GM19023 (cell line): ENCODE results near the gene TMCC1.
"Not testable (repeated sequence)": the region's sequence is repeated elsewhere in the genome, so short reads cannot be mapped to it uniquely, and the experiment has no call there.

ENCODE experiments used
- ATAC-seq: cut with Tn5 transposase; IDR thresholded peaks from one replicate; pipeline ENCODE4 v1.9.1; 2021; ENCODE audit warnings: mild to moderate bottlenecking, moderate library complexity; ENCODE audit not compliant: unreplicated experiment

TMCC1 gene

DNA sequence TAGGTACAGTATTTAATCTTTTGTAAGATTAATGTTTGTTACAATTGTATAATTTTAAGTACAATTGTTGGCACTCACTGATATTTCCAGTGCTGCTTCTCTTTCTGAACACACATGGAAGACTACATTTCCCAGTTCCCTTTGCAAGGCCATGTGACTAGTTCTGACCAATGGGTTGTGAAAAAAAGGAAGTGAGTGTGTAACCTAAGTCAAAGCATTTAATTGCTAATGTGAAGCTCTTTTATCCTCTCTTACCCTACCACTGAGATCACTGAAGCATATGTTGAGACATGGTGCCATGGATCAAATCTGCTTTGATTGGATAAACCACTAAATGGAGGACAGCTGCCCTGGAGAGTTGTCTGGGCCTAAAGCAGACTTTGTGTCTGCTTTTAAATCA lies 203.1 kb downstream of the TMCC1 start:
- ATAC-seq, result peak; percentile 72

GRCh38 chr3:129689036-129689435 lies 204.5 kb downstream of the TMCC1 start:
- no peak for ATAC-seq

DNA sequence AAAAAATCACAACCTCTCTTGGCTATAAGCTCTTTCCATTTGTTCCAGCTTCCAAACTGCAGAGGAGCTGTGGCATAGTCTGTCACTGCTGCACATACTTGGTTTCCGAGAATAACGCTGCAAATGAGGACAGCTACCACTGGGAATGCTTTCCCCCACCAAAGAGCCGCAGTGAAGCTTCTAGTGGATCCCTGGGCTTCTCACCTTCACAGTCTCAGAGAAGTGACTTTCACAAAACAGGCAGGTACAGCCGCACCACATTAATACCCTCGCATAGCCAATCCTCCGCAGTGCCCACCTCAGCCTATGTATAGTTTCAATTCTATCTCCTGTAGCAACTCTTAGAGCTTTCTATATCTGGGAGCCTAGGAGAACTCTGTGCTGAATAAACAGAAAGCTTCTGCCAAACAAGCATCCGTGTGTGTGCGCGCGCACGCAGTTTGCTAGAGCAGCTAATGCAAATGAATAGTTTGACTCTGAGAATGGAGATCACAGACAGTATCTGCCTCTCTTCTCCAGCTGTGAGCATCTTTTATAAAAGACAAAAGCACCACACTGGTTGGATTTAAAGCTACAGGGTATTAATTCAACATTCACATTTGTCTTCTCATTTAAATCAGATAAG lies 205.1 kb downstream of the TMCC1 start:
- no peak for ATAC-seq

DNA sequence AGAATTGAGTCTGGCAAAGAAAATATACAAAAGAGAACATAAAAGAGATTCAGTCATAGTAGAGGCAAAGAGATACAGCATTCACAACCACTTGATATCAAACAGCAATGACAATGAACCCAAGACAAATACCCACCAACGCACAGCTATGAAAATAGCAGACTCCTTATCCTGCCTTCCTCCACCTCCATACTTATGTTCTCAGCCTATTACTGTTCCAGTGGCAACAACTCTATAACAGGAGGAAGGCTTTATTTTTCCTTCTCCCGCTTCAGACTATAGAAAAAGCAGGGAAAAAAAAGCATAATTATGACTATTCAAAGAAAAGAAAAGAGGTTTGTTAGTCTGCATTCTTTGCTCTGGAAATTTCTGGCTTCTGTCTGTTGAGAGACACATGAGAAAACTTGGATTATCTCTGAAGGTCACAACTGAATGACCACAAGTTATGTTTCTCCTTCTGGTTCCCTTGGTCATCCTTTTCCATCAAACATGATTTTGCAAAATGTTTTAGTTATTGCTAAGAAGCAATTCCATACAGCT lies 205.9 kb downstream of the TMCC1 start:
- no peak for ATAC-seq

DNA sequence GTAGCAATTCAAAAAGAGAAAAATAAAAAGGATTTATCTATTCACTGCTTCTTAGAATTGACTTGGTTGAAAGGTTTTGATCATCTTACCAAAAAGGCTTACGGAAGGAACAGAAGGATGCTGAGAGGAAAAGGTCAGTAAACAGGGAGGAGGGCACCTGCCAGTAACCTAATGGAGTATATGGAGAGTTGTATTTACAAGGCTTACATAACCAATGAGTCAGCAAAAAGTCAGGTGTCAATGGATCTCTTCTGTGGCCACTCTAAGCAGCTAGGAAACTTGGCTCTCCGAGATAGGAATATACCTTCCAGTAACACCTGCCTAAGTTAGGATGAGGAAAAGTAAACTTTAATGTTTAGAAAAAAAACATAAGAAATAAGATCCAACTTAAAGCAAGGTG lies 206.6 kb downstream of the TMCC1 start:
- ATAC-seq, result no peak

GRCh38 chr3:129684270-129684669 lies 209.2 kb downstream of the TMCC1 start:
- no peak for ATAC-seq

DNA sequence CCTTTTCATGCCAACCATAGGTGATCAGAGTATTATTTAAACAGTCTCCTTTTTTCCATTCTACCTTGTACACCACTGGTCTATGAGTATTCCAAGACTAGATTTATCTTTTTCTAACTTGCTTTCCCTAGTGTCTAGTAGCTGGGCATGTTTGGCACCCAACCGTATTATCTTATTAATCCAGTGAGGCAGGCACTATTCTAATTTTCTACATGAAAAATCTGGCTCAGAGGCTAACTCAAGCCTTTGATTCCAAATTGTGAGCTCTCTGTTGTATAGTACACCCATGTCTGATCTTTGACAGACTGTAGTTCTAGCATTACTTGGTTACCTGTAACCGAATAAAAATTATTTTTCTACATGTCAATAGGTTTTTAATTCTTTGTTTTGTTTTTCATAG lies 210.3 kb downstream of the TMCC1 start:
- ATAC-seq, result no peak

DNA sequence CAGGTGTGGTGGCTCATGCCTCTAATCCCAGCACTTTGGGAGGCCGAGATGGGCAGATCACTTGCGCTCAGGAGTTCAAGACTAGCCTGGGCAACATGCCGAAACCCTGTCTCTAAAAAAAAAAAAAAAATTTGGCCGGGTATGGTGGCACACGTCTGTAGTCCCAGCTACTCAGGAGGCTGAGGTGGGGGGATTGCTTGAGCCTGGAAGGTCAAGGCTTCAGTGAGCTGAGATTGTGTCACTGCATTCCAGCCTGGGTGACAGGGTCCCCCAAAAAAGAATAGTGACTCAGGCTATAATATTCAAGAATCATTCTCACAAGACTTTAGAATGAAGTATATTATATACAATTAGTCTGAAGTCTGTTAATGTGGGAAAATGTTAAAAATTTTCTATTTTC lies 216.5 kb downstream of the TMCC1 start:
- ATAC-seq, result no peak

DNA sequence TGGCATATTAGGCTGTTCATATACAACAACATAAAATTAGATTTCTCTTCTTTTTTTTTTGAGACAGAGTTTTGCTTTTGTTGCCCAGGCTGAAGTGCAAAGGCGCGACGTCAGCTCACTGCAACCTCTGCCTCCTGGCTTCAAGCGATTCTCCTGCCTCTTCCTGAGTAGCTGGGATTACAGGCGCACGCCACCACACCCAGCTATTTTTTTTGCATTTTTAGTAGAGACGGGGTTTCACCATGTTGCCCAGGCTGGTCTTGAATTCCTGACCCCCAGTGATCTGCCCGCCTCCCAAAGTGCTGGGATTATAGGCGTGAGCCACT lies 218.8 kb downstream of the TMCC1 start:
- not testable (repeated sequence) for ATAC-seq

DNA sequence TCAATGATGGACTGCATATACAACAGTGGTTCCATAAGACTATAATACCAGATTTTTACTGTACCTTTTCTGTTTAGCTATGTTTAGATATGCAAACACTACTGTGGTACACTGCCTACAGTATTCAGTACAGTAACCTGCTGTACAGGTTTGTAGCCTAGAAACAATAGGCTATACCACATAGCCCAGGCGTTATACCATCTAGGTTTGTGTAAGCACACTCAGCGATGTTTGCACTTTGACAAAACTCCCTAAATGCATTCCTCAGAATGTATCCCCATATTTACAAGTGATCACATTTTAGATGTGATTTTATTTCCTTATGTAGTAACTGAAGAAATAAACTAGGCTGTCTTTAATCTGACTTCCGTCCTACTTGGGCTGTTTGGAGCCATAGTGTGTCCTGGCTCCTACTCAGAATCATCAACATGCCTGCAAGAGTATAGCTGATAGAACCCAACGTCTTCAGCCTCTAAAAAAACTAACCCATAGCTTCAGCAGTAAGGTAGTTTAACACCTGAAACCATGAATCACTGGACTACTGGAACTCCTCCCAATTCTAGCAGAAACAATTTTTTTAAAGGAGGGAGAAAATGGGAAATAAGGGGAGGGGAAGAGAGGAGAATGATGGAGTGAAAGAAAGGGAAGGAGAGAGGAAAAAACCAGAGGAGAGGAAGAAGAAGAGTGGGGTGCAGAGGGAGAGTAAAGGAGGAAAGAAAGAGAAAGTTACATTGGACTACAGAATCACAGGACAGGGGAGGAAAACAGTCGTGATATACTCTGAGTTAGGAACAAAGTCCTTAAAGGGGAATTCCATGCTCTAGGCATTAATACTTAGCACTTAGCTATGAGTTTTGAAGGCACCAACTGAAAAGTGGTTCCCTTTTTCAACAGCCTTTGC lies 219.4 kb downstream of the TMCC1 start:
- ATAC-seq, result no peak

DNA sequence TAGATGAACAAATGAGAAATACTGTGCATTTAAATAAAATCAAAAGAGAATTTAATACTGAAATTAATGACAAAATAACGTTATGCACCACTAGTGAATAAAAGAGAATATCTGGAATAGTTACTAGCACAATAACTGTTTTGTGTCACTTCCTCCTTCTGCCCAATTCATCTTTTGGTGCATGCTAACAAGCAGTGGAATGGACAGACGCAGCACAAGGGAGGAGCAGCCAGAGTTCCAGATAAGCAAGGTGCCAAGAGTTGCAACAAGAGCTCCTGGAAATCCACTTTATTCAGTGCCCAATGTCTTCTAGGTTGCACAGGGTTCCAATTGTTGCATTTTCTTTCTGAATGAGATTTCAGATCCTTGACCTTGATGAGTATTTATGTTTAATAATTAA lies 220.5 kb downstream of the TMCC1 start:
- ATAC-seq, result no peak

GRCh38 chr3:129672412-129672811 lies 221.1 kb downstream of the TMCC1 start:
- ATAC-seq, result peak; percentile 73

GRCh38 chr3:129665024-129665768 lies 228.3 kb downstream of the TMCC1 start:
- ATAC-seq, result no peak

GRCh38 chr3:129663930-129664646 lies 229.4 kb downstream of the TMCC1 start:
- no peak for ATAC-seq

GRCh38 chr3:129663045-129663446 lies 230.5 kb downstream of the TMCC1 start:
- ATAC-seq, result no peak

DNA sequence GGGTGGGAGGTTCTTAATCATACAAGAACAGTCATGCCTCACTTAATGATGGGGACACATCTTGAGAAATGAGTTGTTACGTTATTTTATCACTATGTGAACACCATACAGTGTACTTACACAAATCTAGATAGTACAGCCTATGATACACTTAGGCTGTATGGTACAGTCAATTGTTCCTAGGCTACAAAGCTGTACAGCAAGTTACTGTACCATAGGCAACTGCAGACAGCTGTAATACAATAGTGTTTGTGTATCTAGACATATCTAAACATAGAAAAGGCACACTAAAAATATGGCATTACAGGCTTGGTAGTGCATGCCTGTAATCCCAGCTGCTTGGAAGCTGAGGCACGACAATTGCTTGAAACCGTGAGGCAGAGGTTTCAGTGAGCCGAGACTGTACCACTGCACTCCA lies 231.3 kb downstream of the TMCC1 start:
- no peak for ATAC-seq

DNA sequence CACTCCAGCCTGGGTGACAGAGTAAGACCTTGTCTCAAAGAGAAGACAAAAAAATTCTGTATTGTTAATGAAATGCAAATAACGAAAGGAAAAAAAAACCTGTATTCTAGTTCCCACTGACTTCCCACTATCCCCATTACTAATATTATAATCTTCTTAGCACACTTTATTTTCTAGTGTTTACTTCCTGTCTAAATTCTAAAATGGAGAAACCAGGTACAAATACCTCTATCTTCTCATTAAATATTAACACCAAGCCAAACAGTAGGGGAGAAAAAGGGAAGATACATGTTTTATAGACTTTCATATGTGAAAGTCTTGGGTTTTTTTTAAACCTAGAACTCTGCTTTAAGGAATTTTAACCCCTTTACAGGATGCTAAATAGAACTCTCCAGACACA lies 231.7 kb downstream of the TMCC1 start:
- no peak for ATAC-seq

- no peak for ATAC-seq
Measured at GRCh38 chr3:129658110-129658843, 235.2 kb downstream of the TMCC1 start.

- ATAC-seq, result no peak
Measured at GRCh38 chr3:129657261-129658046, 236.1 kb downstream of the TMCC1 start.
